SK-N-SH treated with all-trans-retinoic acid at 6 μM for 48 hours (cell line): ENCODE results near the gene FHIT.
"Not testable (repeated sequence)": the region's sequence is repeated elsewhere in the genome, so short reads cannot be mapped to it uniquely, and the experiment has no call there.

Source experiments
- ATAC-seq: fragments of 200-7000 bp; cut with Tn5 transposase; 3 replicates; pipeline ENCODE4 v1.9.1; 2020; ENCODE audit warnings: mild to moderate bottlenecking, moderate library complexity
- ARNTL ChIP-seq: fragments of 450-650 bp; formaldehyde crosslinking; IDR thresholded peaks from 2 replicates; pipeline ENCODE4 v1.5.0; 2020; ENCODE audit warnings: low read depth, mild to moderate bottlenecking, moderate library complexity, borderline replicate concordance
- BACH2 ChIP-seq: fragments of 250-450 bp; sonication (Bioruptor Pico); IDR thresholded peaks from 2 replicates; pipeline ENCODE4 v1.9.0; 2021; ENCODE audit warnings: mild to moderate bottlenecking, borderline replicate concordance
- CREB5 ChIP-seq: fragments of 250-450 bp; sonication (Bioruptor Pico); IDR thresholded peaks from 2 replicates; pipeline ENCODE4 v1.5.1; 2020; ENCODE audit warnings: low read depth, mild to moderate bottlenecking, moderate library complexity
- CSDC2 ChIP-seq: fragments of 250-450 bp; sonication (Bioruptor Pico); IDR thresholded peaks from 2 replicates; pipeline ENCODE4 v1.5.0; 2020; ENCODE audit warnings: mild to moderate bottlenecking, moderate library complexity
- ESRRG ChIP-seq: fragments of 250-450 bp; sonication (Bioruptor Pico); IDR thresholded peaks from 2 replicates; pipeline ENCODE4 v1.6.1; 2021; ENCODE audit warnings: mild to moderate bottlenecking
- GLIS3 ChIP-seq: fragments of 250-450 bp; sonication (Bioruptor Pico); IDR thresholded peaks from 2 replicates; pipeline ENCODE4 v1.5.0; 2020; ENCODE audit warnings: mild to moderate bottlenecking, moderate library complexity
- ISL1 ChIP-seq: fragments of 250-450 bp; sonication (Bioruptor Pico); IDR thresholded peaks from 2 replicates; pipeline ENCODE4 v2.1.2; 2022; ENCODE audit warnings: mild to moderate bottlenecking, moderate library complexity
- OSR1 ChIP-seq: fragments of 250-450 bp; sonication (Bioruptor Pico); IDR thresholded peaks from 2 replicates; pipeline ENCODE4 v1.8.0; 2022; ENCODE audit warnings: moderate library complexity, mild to moderate bottlenecking, inconsistent platforms
- PPARA ChIP-seq: fragments of 250-450 bp; sonication (Bioruptor Pico); IDR thresholded peaks from 2 replicates; pipeline ENCODE4 v1.5.0; 2020; ENCODE audit warnings: mild to moderate bottlenecking, borderline replicate concordance
- SNAI2 ChIP-seq: fragments of 250-450 bp; sonication (Bioruptor Pico); IDR thresholded peaks from 2 replicates; pipeline ENCODE4 v1.5.0; 2020; ENCODE audit warnings: mild to moderate bottlenecking, moderate library complexity
- TCF4 ChIP-seq: fragments of 250-450 bp; sonication (Bioruptor Pico); IDR thresholded peaks from 2 replicates; pipeline ENCODE4 v1.8.0; 2021; ENCODE audit warnings: mild to moderate bottlenecking, moderate library complexity, borderline replicate concordance
- TOX ChIP-seq: fragments of 250-450 bp; sonication (Bioruptor Pico); IDR thresholded peaks from 2 replicates; pipeline ENCODE4 v1.8.0; 2021; ENCODE audit warnings: mild to moderate bottlenecking, moderate library complexity, borderline replicate concordance
- ZC3H10 ChIP-seq: fragments of 250-450 bp; sonication (Bioruptor Pico); IDR thresholded peaks from 2 replicates; pipeline ENCODE4 v1.5.1; 2021; ENCODE audit warnings: mild to moderate bottlenecking, moderate library complexity
- ZFP3 ChIP-seq: fragments of 250-450 bp; sonication (Bioruptor Pico); IDR thresholded peaks from 2 replicates; pipeline ENCODE4 v1.5.0; 2020; ENCODE audit warnings: mild to moderate bottlenecking, moderate library complexity
- ZFP30 ChIP-seq: fragments of 450-650 bp; formaldehyde crosslinking; IDR thresholded peaks from 2 replicates; pipeline ENCODE4 v1.5.0; 2022; ENCODE audit warnings: mild to moderate bottlenecking, moderate library complexity
- ZNF565 ChIP-seq: fragments of 450-650 bp; formaldehyde crosslinking; conservative IDR thresholded peaks from 2 replicates; pipeline ENCODE4 v1.5.0; 2020; ENCODE audit warnings: low read depth, mild to moderate bottlenecking, moderate library complexity
- ZNF70 ChIP-seq: fragments of 450-650 bp; formaldehyde crosslinking; IDR thresholded peaks from 2 replicates; pipeline ENCODE4 v1.5.0; 2020; ENCODE audit warnings: mild to moderate bottlenecking, moderate library complexity
- ZNF8 ChIP-seq: fragments of 450-650 bp; formaldehyde crosslinking; IDR thresholded peaks from 2 replicates; pipeline ENCODE4 v1.5.0; 2020; ENCODE audit warnings: mild to moderate bottlenecking, moderate library complexity
- TF ChIP-seq, protein P1 (sequence below): fragments of 250-450 bp; sonication (Bioruptor Pico); IDR thresholded peaks from 2 replicates; pipeline ENCODE4 v1.5.0; 2020; ENCODE audit warnings: mild to moderate bottlenecking, moderate library complexity
- TF ChIP-seq, protein P2 (sequence below): fragments of 250-450 bp; sonication (Bioruptor Pico); IDR thresholded peaks from 2 replicates; pipeline ENCODE4 v1.8.0; 2020; ENCODE audit warnings: mild to moderate bottlenecking, moderate library complexity, borderline replicate concordance
- TF ChIP-seq, protein P3 (sequence below): fragments of 250-450 bp; sonication (Bioruptor Pico); IDR thresholded peaks from 2 replicates; pipeline ENCODE4 v1.5.1; 2021; ENCODE audit warnings: mild to moderate bottlenecking, moderate library complexity
- TF ChIP-seq, protein P4 (sequence below): fragments of 250-450 bp; sonication (Bioruptor Pico); IDR thresholded peaks from 2 replicates; pipeline ENCODE4 v1.8.0; 2021; ENCODE audit warnings: low read depth, mild to moderate bottlenecking, moderate library complexity, borderline replicate concordance

The FHIT gene

DNA sequence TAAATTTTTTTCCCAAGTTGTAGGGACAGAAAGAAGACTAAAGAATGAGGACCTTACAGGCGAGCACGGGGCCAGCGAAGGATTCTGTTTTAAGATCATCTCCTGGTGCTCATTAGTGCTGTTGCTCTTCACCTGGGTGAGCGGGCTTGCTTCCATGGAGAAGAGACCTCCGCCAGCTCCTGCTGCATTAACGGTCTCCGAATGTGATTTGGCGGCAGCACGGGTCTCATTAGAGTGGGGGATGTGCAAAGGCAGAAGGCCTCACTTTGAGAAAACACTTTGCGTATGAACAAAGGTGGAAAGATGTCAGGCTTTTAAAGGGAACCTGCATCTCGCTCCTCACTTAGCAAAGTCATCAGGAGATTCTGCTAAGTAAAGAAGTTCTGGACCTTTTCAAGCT lies 1448.0 kb downstream of the FHIT start:
- no peak for TF ChIP-seq ISL1
- TF ChIP-seq, protein P1, sequence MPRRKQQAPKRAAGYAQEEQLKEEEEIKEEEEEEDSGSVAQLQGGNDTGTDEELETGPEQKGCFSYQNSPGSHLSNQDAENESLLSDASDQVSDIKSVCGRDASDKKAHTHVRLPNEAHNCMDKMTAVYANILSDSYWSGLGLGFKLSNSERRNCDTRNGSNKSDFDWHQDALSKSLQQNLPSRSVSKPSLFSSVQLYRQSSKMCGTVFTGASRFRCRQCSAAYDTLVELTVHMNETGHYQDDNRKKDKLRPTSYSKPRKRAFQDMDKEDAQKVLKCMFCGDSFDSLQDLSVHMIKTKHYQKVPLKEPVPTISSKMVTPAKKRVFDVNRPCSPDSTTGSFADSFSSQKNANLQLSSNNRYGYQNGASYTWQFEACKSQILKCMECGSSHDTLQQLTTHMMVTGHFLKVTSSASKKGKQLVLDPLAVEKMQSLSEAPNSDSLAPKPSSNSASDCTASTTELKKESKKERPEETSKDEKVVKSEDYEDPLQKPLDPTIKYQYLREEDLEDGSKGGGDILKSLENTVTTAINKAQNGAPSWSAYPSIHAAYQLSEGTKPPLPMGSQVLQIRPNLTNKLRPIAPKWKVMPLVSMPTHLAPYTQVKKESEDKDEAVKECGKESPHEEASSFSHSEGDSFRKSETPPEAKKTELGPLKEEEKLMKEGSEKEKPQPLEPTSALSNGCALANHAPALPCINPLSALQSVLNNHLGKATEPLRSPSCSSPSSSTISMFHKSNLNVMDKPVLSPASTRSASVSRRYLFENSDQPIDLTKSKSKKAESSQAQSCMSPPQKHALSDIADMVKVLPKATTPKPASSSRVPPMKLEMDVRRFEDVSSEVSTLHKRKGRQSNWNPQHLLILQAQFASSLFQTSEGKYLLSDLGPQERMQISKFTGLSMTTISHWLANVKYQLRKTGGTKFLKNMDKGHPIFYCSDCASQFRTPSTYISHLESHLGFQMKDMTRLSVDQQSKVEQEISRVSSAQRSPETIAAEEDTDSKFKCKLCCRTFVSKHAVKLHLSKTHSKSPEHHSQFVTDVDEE (CRISPR knock-in tag): no peak
- no peak for TF ChIP-seq ZFP30 (CRISPR knock-in tag)
- TF ChIP-seq GLIS3: no peak
- TF ChIP-seq CREB5: no peak
- no peak for TF ChIP-seq TCF4 (CRISPR knock-in tag)
- TF ChIP-seq OSR1 (CRISPR knock-in tag): no peak
- no peak for TF ChIP-seq CSDC2
- no peak for TF ChIP-seq ARNTL (CRISPR knock-in tag)
- no peak for TF ChIP-seq ZFP3 (CRISPR knock-in tag)
- no peak for TF ChIP-seq ZNF70 (CRISPR knock-in tag)
- TF ChIP-seq PPARA (CRISPR knock-in tag): no peak
- TF ChIP-seq, protein P2, sequence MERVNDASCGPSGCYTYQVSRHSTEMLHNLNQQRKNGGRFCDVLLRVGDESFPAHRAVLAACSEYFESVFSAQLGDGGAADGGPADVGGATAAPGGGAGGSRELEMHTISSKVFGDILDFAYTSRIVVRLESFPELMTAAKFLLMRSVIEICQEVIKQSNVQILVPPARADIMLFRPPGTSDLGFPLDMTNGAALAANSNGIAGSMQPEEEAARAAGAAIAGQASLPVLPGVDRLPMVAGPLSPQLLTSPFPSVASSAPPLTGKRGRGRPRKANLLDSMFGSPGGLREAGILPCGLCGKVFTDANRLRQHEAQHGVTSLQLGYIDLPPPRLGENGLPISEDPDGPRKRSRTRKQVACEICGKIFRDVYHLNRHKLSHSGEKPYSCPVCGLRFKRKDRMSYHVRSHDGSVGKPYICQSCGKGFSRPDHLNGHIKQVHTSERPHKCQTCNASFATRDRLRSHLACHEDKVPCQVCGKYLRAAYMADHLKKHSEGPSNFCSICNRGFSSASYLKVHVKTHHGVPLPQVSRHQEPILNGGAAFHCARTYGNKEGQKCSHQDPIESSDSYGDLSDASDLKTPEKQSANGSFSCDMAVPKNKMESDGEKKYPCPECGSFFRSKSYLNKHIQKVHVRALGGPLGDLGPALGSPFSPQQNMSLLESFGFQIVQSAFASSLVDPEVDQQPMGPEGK (CRISPR knock-in tag): no peak
- no peak for TF ChIP-seq ZNF8 (CRISPR knock-in tag)
- no peak for TF ChIP-seq ESRRG
- TF ChIP-seq TOX: no peak
- TF ChIP-seq SNAI2 (CRISPR knock-in tag): no peak
- TF ChIP-seq, protein P3, sequence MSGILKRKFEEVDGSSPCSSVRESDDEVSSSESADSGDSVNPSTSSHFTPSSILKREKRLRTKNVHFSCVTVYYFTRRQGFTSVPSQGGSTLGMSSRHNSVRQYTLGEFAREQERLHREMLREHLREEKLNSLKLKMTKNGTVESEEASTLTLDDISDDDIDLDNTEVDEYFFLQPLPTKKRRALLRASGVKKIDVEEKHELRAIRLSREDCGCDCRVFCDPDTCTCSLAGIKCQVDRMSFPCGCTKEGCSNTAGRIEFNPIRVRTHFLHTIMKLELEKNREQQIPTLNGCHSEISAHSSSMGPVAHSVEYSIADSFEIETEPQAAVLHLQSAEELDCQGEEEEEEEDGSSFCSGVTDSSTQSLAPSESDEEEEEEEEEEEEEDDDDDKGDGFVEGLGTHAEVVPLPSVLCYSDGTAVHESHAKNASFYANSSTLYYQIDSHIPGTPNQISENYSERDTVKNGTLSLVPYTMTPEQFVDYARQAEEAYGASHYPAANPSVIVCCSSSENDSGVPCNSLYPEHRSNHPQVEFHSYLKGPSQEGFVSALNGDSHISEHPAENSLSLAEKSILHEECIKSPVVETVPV (CRISPR knock-in tag): no peak
- no peak for ATAC-seq

DNA sequence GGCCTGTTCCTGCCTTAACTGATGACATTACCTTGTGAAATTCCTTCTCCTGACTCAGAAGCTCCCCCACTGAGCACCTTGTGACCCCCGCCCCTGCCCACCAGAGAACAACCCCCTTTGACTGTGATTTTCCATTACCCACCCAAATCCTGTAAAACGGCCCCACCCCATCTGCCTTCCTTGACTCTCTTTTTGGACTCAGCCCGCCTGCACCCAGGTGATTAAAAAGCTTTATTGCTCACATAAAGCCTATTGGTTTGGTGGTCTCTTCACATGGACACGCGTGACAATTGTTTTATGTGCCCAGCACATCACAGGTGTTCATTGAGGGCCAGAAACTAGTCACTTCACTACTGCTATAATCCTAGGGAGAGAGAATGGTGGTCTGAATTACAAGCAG lies 1448.8 kb downstream of the FHIT start:
- not testable (repeated sequence) for ATAC-seq

DNA sequence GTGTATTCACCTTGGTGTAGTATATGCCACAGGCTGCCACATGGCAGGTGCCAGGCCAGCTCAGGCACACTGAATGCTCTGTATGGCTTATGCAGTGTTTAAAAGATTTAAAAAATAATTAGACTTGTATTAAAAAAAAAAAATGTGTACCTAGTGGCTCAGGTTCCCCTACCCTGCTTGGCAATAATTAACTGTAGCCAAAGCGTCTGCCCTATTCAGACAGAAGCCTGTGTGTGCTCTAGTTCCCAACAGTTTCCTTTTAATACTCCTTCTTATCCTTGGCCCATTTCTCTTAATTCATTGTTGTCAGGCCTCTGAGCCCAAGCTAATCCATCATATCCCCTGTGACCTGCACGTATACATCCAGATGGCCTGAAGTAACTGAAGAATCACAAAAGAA lies 1449.2 kb downstream of the FHIT start:
- no peak for TF ChIP-seq ZFP30 (CRISPR knock-in tag)
- TF ChIP-seq ZNF8 (CRISPR knock-in tag): no peak
- TF ChIP-seq, protein P4, sequence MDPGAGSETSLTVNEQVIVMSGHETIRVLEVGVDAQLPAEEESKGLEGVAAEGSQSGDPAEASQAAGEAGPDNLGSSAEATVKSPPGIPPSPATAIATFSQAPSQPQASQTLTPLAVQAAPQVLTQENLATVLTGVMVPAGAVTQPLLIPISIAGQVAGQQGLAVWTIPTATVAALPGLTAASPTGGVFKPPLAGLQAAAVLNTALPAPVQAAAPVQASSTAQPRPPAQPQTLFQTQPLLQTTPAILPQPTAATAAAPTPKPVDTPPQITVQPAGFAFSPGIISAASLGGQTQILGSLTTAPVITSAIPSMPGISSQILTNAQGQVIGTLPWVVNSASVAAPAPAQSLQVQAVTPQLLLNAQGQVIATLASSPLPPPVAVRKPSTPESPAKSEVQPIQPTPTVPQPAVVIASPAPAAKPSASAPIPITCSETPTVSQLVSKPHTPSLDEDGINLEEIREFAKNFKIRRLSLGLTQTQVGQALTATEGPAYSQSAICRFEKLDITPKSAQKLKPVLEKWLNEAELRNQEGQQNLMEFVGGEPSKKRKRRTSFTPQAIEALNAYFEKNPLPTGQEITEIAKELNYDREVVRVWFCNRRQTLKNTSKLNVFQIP (CRISPR knock-in tag): no peak
- no peak for TF ChIP-seq CREB5
- no peak for TF ChIP-seq ZFP3 (CRISPR knock-in tag)
- no peak for TF ChIP-seq ZNF70 (CRISPR knock-in tag)
- ATAC-seq: no peak

GRCh38 chr3:59800481-59800880 lies 1450.8 kb downstream of the FHIT start:
- ATAC-seq: no peak
- TF ChIP-seq, protein P4 (CRISPR knock-in tag): no peak
- no peak for TF ChIP-seq ZC3H10
- TF ChIP-seq ZFP30 (CRISPR knock-in tag): no peak
- no peak for TF ChIP-seq ARNTL (CRISPR knock-in tag)
- TF ChIP-seq, protein P3 (CRISPR knock-in tag): no peak
- TF ChIP-seq CSDC2: no peak
- TF ChIP-seq SNAI2 (CRISPR knock-in tag): no peak
- no peak for TF ChIP-seq ZNF565 (CRISPR knock-in tag)
- no peak for TF ChIP-seq BACH2
